GM12801 (cell line): ENCODE measurements around the gene KCP.

Experiments used
- CTCF ChIP-seq: IDR thresholded peaks from one replicate; pipeline ENCODE4 v1.5.1; 2011; ENCODE audit warnings: control low read depth; ENCODE audit not compliant: insufficient read length; ENCODE audit errors: extremely low read depth

Gene KCP

DNA sequence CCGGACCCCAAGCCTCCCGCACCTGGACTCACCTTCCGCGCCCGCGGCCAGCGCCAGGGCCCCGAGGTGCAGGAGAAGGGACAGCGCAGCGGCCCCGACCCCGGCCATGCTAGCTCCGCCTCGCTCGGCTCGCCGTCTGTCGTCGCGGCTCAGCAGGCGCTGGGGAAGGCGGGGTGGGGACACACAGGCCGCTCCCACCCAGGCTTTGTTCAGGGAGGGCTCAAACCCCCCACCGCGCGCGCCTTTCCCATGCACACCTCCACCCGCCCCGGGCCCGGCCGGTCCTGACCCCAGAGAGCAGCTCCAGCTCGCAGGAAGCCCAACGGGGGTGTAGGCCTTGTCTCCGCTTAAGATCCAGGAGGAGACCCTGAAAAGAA, at the start of gene KCP:
KCP (minus strand) TSS at position 141 of the 377 bp plus-strand sequence; CDS start at position 108, 33 bp downstream.
- no peak for TF ChIP-seq CTCF

DNA sequence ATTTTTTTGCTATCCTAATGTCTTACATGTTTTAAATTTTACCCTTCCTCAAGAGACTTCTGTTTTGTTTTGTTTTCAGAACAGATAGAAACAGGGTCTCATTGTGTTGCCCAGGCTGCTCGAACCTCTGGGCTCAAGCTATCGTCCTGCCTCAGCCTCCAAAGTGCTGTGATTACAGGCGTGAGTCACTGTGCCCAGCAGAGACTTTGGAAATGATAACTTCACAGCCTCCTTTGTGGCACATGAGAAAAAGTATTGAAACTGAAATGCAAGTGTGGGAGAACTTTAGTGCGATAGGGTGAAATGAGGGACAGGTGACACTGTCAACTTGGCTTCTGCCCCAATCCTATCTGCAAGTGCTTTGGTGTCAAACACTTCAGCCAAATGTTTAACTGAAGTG, 48.8 kb upstream of the KCP start:
- TF ChIP-seq CTCF, result no peak

GRCh38 chr7:128955981-128956380, 45.5 kb upstream of the KCP start:
- no peak for TF ChIP-seq CTCF

DNA sequence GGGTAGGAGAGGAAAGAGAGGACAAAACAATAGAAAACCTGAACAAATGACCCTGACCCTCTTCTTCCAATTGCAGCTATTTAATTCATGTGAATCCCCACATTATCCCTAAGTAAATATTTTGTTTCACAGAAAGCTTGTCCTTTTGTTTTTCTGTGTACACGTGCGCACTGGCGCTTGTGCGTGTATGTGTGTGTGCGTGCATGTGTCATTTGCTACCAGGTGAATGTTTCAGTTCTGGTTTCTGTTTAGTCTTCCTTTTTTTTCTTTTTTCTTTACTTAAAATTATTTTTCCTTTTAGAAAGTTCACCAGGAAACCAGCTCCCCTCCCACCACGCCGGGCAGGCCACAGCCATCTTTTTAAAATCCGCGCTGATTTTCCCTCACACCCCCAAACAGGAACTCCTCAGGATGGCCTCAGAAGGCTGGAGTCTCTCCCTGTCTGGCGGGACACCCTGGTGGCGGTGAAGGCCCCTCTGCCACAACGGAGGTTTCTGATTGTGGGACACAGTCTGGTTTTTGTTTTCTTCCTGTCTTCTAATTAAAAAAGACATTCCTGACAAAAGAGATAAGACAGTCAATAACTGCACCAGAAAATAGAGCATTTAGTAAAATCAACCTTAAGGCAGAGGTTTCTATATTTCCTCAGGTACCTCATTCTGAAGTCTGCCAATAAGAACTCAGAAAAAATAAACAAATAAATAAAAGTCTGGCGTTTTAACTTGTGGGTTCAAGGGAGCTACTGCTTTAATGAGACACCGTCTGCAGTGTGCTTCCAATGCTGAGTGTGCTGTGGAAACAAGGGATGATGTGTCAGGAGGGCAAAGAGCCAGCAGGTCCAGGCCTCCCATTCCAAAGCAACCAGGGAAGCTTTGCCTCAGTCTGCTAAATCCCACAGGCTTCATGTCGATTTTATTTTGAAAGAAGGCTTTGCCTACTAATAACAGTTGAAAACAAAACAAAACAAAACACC, 44.6 kb upstream of the KCP start:
- TF ChIP-seq CTCF, result no peak

GRCh38 chr7:128954150-128954549, 43.6 kb upstream of the KCP start:
- no peak for TF ChIP-seq CTCF

DNA sequence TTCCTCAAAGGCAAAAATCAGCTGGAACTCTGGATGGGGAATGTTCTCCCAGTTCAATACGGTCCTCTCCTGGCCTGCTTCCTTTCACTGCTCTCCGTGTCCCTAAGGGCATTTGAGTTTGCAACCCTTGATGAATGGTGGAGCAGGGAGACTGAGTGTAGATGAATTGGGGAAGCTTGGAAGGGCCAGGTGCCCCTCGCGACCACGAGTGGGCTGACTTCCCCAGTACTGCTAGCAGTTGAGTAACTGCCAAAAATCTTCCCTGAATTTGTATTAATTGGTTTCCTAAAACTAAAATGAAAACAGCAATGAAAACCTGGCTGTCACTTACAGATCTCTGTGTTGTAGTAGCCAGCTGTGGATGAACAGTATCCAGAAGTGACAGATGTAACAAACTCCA, 40.8 kb upstream of the KCP start:
- no peak for TF ChIP-seq CTCF

GRCh38 chr7:128948976-128949760, 38.7 kb upstream of the KCP start:
- no peak for TF ChIP-seq CTCF
